GM18909 (cell line): ENCODE data around the gene RACGAP1.

Source experiments
- ATAC-seq: cut with Tn5 transposase; IDR thresholded peaks from one replicate; pipeline ENCODE4 v1.9.1; 2021; ENCODE audit warnings: mild to moderate bottlenecking; ENCODE audit not compliant: unreplicated experiment, poor library complexity

Gene RACGAP1

DNA sequence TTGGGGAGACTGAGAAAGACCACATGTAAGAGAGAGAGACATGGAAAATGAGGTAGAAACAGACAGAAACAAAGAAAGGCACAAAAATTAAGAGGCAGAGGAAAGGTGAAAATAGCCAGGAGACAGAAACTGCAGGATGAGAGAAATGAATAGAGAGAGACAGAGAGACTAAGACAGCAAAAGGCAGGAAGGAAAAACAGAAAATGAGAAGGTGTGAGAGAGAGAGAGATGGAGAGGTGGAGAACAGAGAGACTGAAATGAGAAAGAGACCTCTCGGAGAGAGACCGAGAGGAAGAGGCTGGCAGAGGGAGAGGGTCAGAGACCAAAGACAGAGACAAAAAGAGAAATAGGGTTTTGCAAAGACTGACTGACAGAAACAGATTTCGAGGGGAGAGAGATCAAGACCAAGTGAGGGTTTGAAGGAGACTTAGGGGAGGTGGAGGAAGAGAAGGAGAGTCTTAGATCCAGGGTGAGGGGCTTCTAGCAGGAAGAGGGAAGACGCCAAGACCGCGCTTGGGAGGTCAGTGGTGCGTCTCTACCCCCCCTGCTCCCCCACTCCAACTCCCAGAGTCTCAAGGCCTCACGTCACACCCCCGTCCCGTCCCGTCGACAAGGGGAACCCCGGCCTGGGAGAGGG lies 64.7 kb downstream of the RACGAP1 start:
- no peak for ATAC-seq

GRCh38 chr12:49959685-49960473 lies 65.4 kb downstream of the RACGAP1 start:
- ATAC-seq, result no peak

DNA sequence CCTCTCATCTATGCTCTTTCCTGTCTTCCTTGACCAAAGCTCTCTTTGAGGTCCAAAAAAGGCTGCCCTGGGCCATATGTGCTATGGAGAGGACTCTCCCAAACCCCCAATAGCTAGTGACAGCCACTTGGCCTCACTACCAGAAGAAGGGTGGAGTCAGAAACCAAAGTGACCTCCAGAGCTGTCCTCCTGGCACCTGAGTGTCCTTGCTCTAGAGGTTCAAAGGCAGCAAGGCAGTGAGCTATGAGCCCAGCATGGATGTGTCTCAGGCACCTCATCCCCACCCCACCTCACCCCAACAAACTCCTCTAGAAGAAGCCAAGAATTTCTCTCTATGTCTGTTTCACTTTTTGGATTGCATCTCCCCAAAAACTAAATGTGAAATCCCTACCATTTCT lies 67.7 kb downstream of the RACGAP1 start:
- ATAC-seq, result no peak

- no peak for ATAC-seq
Observed at GRCh38 chr12:49956663-49957569, 68.4 kb downstream of the RACGAP1 start.

GRCh38 chr12:49955899-49956662 lies 69.2 kb downstream of the RACGAP1 start:
- no peak for ATAC-seq

DNA sequence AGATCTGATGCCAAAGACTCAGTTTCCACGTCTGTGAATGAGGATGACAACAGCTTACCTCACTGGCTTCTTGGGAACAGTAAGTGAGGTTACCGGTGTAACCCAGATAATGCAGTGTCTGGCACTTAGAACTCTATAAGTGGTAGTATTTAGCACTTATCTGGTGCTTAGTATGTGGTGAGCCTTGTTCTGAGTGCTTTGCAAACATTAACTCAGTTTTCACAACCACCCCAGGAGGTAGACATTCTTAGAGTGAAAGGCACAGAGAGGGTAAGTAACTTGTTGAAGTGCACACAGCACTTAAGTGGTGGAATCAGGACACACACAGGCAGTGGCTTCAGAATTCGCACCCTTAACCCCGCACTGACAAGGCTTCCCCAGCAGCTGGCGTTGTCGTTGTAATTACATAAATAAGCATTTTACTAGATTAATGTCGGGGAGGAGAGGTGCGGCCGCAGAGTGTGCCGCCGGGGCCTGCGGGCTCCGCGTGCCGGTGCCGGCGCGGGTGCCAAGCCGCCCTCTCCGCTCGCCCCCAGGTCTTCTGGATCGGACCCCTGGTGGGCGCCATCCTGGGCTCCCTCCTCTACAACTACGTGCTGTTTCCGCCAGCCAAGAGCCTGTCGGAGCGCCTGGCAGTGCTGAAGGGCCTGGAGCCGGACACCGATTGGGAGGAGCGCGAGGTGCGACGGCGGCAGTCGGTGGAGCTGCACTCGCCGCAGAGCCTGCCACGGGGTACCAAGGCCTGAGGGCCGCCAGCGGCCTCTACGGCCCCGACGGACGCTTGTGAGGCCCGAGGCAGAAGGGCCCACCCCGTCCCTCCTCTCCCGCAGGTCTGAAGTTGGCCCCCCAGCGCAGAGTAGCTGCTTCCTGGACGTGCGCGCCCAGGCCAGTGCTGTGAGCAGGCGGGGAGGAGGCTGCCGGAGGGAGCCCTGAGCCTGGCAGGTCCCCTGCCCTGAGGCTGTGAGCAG lies 70.1 kb downstream of the RACGAP1 start:
- no peak for ATAC-seq

DNA sequence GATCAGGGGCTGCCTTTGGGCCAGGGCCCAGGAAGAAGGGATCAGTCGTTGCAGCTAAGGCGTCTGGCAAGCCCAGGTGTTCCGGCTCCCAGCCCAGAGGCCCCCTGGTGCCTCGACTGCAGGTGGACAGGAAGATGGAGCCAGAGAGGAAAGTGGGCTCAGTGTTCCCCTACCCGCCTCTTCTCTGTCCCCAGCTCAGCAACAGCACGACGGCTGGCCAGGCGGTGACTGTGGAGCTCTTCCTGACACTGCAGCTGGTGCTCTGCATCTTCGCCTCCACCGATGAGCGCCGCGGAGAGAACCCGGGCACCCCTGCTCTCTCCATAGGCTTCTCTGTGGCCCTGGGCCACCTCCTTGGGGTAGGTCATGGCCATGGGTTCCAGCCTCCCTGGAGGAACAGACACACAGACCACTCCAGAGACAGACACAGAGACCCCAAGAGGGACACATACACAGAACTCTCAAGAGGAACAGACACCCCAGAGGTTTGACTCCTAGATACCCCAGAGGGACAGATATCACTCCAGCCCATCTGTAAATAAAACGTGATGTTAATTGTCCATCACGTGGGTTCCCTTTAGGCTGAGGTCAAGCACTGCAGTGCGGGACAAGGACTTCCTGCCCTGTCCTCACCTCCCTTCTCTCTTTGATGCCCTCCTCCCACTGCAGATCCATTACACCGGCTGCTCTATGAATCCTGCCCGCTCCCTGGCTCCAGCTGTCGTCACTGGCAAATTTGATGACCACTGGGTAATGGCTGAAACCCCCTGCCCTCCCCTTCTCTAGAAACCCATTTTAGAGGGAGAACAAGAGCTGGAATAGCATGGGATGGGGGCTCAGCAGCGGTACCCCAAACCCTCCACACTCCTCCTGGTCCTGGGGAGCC lies 71.1 kb downstream of the RACGAP1 start:
- ATAC-seq, result no peak

DNA sequence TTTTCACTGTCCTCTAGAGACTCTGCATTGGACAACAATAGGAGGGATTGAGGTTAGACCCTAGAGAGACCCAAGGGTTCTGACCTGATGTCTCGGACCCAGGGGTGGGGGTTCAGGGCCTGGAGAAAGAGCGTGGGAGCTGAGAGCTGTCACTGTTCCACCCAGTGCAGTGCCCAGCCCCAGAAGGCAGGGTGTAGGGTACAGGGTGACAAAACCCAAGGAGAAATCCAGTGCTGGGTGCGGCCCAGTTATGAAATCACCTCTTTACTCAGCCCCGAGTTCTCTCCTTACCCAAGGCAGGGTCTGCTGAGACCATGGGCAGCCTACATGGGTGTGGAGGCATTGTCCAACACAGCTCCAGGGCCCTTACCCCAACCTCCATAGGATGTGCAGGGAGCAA lies 72.1 kb downstream of the RACGAP1 start:
- no peak for ATAC-seq

- no peak for ATAC-seq
Observed at GRCh38 chr12:49952391-49953055, 72.8 kb downstream of the RACGAP1 start.

DNA sequence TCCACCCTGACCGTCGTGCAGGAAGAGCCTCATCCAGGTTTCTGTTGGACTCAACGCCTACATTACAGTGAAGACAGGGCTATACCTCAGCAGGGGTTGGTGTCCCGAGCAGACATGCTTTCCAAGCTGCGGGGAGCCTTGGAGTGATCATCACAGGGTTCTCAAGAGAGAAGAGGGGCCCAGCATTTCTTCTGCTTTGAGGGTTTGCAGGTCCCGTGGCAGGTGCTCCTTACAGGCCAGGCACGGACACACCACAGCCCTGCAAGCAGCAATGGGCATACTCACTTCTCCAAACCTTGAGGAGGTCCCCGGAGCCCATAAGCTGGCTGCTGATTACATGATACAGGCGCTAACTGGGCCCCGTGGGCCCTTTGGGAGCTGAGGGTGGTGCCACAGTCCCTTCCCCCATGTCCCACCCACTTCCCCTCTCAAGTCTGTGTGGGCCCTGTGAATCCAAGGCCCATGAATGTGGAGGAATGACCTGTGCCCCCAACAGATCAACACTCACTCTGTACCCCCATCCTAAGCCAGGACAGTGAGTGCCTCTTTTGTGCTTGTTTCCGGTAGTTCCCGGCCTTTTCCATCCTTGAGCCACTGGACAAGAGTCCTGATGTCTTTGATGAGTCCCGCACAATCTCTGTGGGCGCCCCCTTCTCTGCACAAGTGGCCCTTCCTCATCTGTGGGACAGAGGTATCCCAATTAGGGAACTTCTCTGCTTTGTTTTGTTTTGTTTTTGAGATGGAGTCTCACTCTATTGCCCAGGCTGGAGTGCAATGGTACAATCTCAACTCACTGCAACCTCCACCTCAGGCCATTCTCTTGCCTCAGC lies 73.7 kb downstream of the RACGAP1 start:
- no peak for ATAC-seq

- no peak for ATAC-seq
Observed at GRCh38 chr12:49950273-49951251, 74.7 kb downstream of the RACGAP1 start, which contains the start of gene AQP2. AQP2 (plus strand) TSS chr12:49950737; CDS start chr12:49950831, 94 bp downstream.

- ATAC-seq, result no peak
Observed at GRCh38 chr12:49949866-49950265, 75.4 kb downstream of the RACGAP1 start.

DNA sequence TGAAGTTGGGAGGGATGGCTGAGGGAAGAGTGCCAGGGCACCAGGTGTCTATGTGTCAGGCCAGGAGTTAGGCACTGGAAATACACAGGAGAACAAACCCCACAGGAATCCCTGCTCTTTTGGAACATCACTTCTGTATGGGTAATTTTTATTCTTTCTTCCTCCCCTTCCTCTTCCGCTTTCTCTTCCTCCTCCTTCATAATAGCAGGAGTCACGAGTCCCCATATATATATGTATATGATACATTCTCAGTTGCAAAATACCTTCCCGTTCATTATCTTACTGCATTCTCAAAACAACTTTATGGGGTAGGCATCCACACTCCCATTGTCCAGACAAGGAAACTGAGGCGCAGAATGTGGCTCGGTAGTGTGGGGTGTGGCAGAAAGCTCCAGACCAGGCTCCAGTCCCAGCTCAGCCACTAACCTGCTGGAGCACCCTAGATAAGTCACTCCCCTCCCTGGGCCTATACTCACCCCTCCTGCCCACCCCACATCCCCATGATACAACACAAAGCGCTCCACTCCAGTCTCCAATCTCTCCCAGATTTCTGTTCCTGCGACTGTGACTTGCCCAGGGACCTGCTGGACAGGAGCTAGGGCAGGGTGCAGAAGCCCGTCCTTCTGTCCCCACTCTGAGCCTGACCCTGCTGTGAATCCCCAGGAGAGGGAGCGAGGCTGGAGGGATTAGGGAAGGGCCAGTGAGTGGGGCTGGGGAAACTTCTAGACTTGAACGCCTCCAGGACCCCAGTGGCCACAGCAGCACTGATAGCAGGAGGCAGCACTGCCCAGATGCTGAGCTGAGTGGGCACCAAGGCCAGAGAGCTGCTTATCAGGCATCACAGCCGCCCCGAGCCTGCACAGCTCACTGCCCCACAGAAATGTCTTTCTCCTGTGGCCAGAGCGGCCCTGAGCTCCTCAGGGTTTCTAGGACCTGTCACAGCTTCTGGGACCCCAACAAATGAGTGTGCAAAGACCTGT lies 76.1 kb downstream of the RACGAP1 start:
- ATAC-seq, result no peak

DNA sequence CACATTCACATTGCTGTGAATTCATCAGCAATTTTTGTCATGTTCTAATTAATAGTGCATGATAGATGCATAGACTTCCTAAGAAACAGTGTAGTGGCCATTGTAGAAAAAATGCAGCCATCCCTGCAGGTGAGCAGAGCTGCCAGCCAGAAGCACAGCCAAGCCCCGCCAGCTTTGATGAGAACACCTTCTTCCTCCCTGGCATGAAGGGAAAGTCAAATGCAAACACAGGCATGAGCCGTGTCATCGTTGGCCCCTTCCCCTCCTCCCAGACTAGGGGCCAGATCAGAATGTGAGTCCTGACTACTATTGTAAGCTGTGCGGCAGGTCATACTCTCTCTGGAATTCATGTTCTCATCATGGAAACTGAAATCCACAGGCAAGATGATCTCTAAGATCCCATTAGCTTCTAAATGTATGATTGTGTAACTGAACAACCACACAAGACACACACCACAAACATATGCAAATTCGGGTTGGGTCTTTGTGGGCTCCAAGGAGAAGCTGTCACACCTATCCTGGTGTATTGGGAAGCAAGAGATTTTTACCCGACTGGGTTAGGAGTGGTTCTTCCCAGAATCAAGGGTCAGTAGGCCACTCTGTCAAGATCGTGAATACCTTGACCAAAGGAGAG lies 77.6 kb downstream of the RACGAP1 start:
- ATAC-seq, result no peak
